Left ventricle myocardium inferior (tissue), 1 donor: Measurements from ENCODE around the gene SLC16A5. TPM values are rescaled to one million over a fixed set of nuclear protein-coding genes. Genes with fewer than 3 reads are reported as not detected.
A peak's percentile ranks its signal among the peaks of the same experiment; 100 is the strongest.
"Not testable (repeated sequence)": the region's sequence is repeated elsewhere in the genome, so short reads cannot be mapped to it uniquely, and the experiment has no call there.

ENCODE experiments used
- DNase-seq: peaks from one replicate; pipeline ENCODE4 v3.0.0-alpha.2; 2020
- H3K27ac ChIP-seq: fragments of 200-600 bp; replicated peaks from 2 replicates; pipeline ENCODE4 v1.8.0; 2021
- H3K27me3 ChIP-seq: fragments of 200-600 bp; 2 replicates; pipeline ENCODE4 v1.8.0; 2021; ENCODE audit warnings: low read depth
- H3K36me3 ChIP-seq: fragments of 200-600 bp; 2 replicates; pipeline ENCODE4 v1.8.0; 2021
- H3K4me1 ChIP-seq: fragments of 200-600 bp; 2 replicates; pipeline ENCODE4 v1.8.0; 2021
- H3K4me3 ChIP-seq: fragments of 200-600 bp; 2 replicates; pipeline ENCODE4 v1.8.0; 2021; ENCODE audit warnings: mild to moderate bottlenecking, moderate library complexity
- H3K9me3 ChIP-seq: fragments of 200-600 bp; replicated peaks from 2 replicates; pipeline ENCODE4 v1.8.0; 2021
- CTCF ChIP-seq: fragments of 200-600 bp; IDR thresholded peaks from 2 replicates; pipeline ENCODE4 v1.8.0; 2021; ENCODE audit warnings: antibody characterized with exemption, mild to moderate bottlenecking, borderline replicate concordance
- intact Hi-C: fragments of 100-400 bp; cut with micrococcal nuclease; formaldehyde crosslinking; loops from one replicate; pipeline ENCODE4 v1.11.0; 2022
- total RNA-seq: library from RNA; stranded (reverse); fragmentation: NEBNext Ultra II Directional; extraction: Animal tissue kit (Norgen Biotek cat#: 25700); gene quantifications from one replicate; pipeline ENCODE4 v1.2.1, GENCODE V29; 2021
- donor health status: DM: no; HTN: yes; CAD: no; lungs with severe emphysema.

Gene SLC16A5
- total RNA-seq, 1 donor from 2014 or later = 8.4 TPM

- no peak for DNase-seq
- peaks cover 28% of the 10 kb centered on the region for H3K4me1 ChIP-seq
- no peak for TF ChIP-seq CTCF
- no peaks in the 10 kb centered on the region for H3K27me3 ChIP-seq
- H3K27ac ChIP-seq = peak overlapping the region; percentile 92
- H3K4me3 ChIP-seq = peak overlapping the region; percentile 81
- no peaks in the 10 kb centered on the region for H3K9me3 ChIP-seq
- intact Hi-C loops = no loop called here
- peaks cover 9% of the 10 kb centered on the region for H3K36me3 ChIP-seq
These were observed 42.4 kb downstream of the SLC16A5 start for GRCh38 chr17:75130059-75130631.

- peak overlapping the region; percentile 81 for H3K4me3 ChIP-seq
- intact Hi-C loops = no loop called here
- peaks cover 9% of the 10 kb centered on the region for H3K36me3 ChIP-seq
- no peaks in the 10 kb centered on the region for H3K9me3 ChIP-seq
- peak; percentile 42 for TF ChIP-seq CTCF
- no peaks in the 10 kb centered on the region for H3K27me3 ChIP-seq
- peak; percentile 45 for DNase-seq
- H3K27ac ChIP-seq = peak overlapping the region; percentile 92
- H3K4me1 ChIP-seq = peaks cover 26% of the 10 kb centered on the region
These were observed 43.0 kb downstream of the SLC16A5 start for GRCh38 chr17:75130632-75131277.

DNA sequence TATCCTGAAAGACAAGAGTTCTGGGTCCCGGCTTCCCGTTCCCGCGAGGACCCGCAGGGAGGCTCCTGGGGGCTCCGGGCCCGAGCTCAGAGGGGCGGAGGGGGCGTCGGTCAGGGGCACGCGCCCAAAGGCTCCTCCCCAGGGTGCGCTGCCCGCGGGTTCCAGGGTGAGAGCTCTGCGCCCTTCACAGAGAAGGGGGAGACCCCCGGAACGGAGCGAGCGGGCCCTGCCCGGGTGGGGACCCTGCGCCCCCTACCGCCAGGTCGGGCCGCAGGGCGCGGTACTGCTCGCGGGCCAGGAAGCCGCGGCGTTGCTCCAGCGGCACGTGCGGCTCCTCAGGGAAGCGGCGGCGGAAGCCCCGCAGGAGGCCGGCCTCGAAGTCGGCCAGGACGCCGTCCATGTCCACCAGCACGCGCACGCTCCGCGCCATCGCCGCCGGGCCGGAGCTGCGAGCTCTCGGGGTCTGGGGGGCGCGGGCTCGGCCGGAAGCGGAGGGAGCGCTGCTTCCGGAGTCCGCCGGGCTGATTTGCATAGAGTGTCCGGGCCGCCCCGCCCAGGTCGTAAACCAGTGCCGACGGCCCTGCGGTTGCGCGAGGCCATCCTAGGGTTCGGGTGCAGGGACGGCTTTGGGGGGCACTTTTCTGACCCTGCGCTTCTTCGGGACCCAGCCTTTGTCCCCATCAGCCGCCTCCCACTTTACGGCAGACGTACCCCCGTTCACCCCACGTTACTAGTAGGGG lies 43.7 kb downstream of the SLC16A5 start, which contains the start of gene NT5C:
Gene NT5C, minus strand, starts transcription at position 465 of the 740 bp plus-strand sequence. Its CDS starts 35 bp downstream, at position 430.
- H3K36me3 ChIP-seq = peaks cover 9% of the 10 kb centered on the region
- peak; percentile 80 for TF ChIP-seq CTCF
- peaks cover 23% of the 10 kb centered on the region for H3K4me1 ChIP-seq
- H3K27ac ChIP-seq = peak within 1 kb of the TSS; percentile 92
- no peaks in the 10 kb centered on the region for H3K27me3 ChIP-seq
- no peaks in the 10 kb centered on the region for H3K9me3 ChIP-seq
- peak within 1 kb of the TSS; percentile 81 for H3K4me3 ChIP-seq
- peak; percentile 85 for DNase-seq
- intact Hi-C loops = no loop called here

DNA sequence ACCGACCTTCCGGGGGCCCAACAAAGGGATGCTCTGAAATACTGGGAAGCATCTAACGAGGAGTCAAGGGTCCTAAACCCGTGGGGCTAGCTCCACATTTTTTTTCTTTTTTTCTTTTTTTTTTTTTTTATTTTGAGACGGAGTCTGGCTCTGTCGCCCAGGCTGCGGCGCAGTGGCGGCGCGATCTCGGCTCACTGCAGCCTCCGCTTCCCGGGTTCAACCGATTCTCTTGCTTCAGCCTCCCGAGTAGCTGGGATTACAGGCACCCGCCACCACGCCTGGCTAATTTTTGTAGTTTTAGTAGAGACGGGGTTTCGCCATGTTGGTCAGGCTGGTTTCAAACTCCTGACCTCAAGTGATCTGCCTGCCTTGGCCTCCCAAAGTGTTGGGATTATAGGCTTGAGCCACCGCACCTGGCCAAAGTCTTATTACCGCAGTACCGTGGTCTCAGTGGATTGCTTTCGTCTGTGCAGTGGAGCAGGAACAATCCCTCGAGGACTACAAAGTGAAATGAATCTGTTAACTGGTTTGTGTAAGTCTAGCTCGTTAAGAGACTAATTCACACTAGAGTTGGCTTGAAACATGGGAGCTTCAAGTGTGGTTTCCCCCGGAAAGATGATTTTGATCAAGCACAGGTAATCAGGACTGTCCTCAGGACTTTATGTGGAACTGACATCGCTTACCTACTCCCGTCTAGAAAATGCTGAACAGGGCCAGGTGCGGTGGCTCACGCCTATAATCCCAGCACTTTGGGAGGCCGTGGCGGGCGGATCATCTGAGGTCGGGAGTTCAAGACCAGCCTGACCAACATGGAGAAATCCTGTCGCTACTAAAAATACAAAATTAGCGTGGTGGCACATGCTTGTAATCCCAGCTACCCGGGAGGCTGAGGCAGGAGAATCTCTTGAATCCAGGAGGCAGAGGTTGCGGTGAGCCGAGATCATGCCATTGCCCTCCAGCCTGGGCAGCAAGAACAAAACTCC lies 44.6 kb downstream of the SLC16A5 start:
- H3K4me1 ChIP-seq = peaks cover 23% of the 10 kb centered on the region
- H3K27me3 ChIP-seq, DNase-seq, H3K9me3 ChIP-seq, H3K36me3 ChIP-seq, intact Hi-C loops: not testable (repeated sequence)
- H3K27ac ChIP-seq = peak overlapping the region; percentile 92
- peak overlapping the region; percentile 81 for H3K4me3 ChIP-seq

DNA sequence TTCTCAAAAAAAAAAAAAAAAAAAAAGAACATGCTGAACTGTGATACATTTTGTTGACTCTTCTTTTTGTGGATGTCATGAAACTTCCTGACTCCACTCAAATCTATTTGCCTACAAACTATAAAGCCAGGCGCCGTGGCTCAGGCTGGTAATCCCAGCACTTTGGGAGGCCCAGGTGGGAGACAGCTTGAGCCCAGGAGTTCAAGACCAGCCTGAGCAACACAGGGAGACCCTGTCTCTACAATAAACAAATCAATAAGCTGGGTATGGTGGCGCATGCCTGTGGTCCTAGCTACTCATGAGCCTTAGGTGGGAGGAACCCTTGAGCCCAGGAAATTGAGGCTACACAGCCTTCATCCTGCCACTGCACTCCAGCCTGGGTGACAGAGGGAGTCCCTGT lies 45.2 kb downstream of the SLC16A5 start:
- Histone ChIP-seq H3K4me3 (no peak overlapping the region), H3K27me3 (no peaks in the 10 kb centered on the region), H3K9me3 (no peaks in the 10 kb centered on the region), H3K4me1 (peaks cover 23% of the 10 kb centered on the region), H3K36me3 (peaks cover 9% of the 10 kb centered on the region), H3K27ac (no peak overlapping the region)
- intact Hi-C loops = no loop called here
- TF ChIP-seq CTCF = no peak
- DNase-seq = no peak

DNA sequence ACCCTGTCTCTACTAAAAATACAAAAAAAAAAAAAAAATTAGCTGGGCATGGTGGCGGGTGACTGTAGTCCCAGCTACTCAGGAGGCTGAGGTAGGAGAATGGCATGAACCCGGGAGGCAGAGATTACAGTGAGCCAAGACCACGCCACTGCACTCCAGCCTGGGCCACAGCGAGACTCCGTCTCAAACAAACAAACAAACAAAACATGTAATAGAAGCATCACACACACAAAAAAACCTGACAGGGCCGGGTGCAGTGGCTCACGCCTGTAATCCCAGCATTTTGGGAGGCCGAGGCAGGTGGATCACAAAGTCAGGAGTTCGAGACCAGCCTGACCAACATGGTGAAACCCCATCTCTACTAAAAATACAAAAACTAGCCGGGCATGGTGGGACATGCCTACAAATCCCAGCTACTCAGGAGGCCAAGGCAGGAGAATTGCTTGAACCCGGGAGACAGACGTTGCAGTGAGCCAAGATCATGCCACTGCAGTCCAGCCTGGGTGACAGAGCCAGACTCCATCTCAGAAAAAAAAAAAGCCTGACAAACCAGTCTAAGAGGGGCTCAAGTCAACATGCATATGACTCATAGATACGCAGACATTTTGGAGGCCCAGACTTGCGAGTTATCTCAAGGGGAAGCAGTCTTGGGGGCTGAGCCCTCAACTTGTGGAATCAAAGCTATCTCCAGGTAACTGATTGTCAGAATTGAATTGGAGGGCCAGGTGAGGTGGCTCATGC lies 46.0 kb downstream of the SLC16A5 start:
- H3K27me3 ChIP-seq, H3K9me3 ChIP-seq, intact Hi-C loops, H3K27ac ChIP-seq, DNase-seq, H3K4me3 ChIP-seq, H3K36me3 ChIP-seq: not testable (repeated sequence)
- H3K4me1 ChIP-seq = peaks cover 23% of the 10 kb centered on the region
